Esophagus muscularis mucosa (tissue), 3 donors: ENCODE measurements around the gene S100B.

Experiments used
- EP300 ChIP-seq: sonication (generic); formaldehyde crosslinking; IDR thresholded peaks from one replicate; pipeline ENCODE4 v1.6.1; 2017; ENCODE audit warnings: antibody characterized with exemption
- TF ChIP-seq, protein P1 (sequence below), 3 experiments: fragments of 200-600 bp in 2 of 3; fragments of 450-650 bp in 1 of 3; sonication (generic) in 2 of 3; IDR thresholded peaks; one replicate each; pipeline ENCODE4 v1.5.1; 2017 to 2019; ENCODE audit warnings: antibody characterized with exemption in 3 of 3, mild to moderate bottlenecking in 2 of 3, moderate library complexity in 1 of 3

DNA sequence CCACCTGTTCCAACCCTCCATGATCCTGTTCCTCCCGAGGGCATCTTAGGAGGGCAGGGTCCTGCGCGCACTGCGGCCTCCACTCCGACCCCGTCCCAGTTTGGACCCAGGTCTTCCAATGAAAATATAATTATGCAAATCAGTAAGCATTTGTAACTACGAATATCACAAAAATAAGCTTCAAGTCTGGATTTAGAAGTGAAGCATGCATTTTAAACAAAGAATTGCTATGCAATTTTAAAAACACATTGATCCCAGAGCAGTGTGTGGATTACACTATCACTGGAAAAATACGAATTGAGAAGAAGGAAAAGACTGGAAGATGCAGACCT, 31.3 kb upstream of the S100B start:
- TF ChIP-seq, protein P1, sequence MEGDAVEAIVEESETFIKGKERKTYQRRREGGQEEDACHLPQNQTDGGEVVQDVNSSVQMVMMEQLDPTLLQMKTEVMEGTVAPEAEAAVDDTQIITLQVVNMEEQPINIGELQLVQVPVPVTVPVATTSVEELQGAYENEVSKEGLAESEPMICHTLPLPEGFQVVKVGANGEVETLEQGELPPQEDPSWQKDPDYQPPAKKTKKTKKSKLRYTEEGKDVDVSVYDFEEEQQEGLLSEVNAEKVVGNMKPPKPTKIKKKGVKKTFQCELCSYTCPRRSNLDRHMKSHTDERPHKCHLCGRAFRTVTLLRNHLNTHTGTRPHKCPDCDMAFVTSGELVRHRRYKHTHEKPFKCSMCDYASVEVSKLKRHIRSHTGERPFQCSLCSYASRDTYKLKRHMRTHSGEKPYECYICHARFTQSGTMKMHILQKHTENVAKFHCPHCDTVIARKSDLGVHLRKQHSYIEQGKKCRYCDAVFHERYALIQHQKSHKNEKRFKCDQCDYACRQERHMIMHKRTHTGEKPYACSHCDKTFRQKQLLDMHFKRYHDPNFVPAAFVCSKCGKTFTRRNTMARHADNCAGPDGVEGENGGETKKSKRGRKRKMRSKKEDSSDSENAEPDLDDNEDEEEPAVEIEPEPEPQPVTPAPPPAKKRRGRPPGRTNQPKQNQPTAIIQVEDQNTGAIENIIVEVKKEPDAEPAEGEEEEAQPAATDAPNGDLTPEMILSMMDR (IDR thresholded peaks at IDR 0.05): no peak
- TF ChIP-seq EP300: no peak
